ENCODE results near the gene MLLT3. TPM values are rescaled to one million over a fixed set of nuclear protein-coding genes. Genes with fewer than 3 reads are reported as not detected.

Gene MLLT3
- total RNA-seq, 1 donor from 2014 or later: 9.9 TPM

GRCh38 chr9:20428976-20429375, 193.3 kb downstream of the MLLT3 start:
- DNase-seq (ENCODE audit: low spot score): no peak

GRCh38 chr9:20427359-20427758, 194.9 kb downstream of the MLLT3 start:
- no peak for DNase-seq (ENCODE audit: low spot score)

- no peak for DNase-seq (ENCODE audit: low spot score)
Observed at GRCh38 chr9:20426019-20426418, 196.3 kb downstream of the MLLT3 start.

- DNase-seq (ENCODE audit: low spot score): no peak
Observed at GRCh38 chr9:20419533-20419932, 202.8 kb downstream of the MLLT3 start.

GRCh38 chr9:20418485-20418884, 203.8 kb downstream of the MLLT3 start:
- DNase-seq (ENCODE audit: low spot score): no peak

GRCh38 chr9:20417373-20418080, 204.8 kb downstream of the MLLT3 start:
- no peak for DNase-seq (ENCODE audit: low spot score)

- DNase-seq (ENCODE audit: low spot score): no peak
Observed at GRCh38 chr9:20414150-20414549, 208.1 kb downstream of the MLLT3 start.

GRCh38 chr9:20409321-20410092, 212.8 kb downstream of the MLLT3 start:
- DNase-seq (ENCODE audit: low spot score): no peak

- no peak for DNase-seq (ENCODE audit: low spot score)
Observed at GRCh38 chr9:20408513-20408912, 213.8 kb downstream of the MLLT3 start.

GRCh38 chr9:20407013-20407412, 215.3 kb downstream of the MLLT3 start:
- DNase-seq (ENCODE audit: low spot score): no peak

- no peak for DNase-seq (ENCODE audit: low spot score)
Observed at GRCh38 chr9:20406344-20406743, 216.0 kb downstream of the MLLT3 start.

- no peak for DNase-seq (ENCODE audit: low spot score)
Observed at GRCh38 chr9:20405616-20406015, 216.7 kb downstream of the MLLT3 start.

GRCh38 chr9:20405078-20405477, 217.2 kb downstream of the MLLT3 start:
- DNase-seq (ENCODE audit: low spot score): no peak

- DNase-seq (ENCODE audit: low spot score): no peak
Observed at GRCh38 chr9:20404192-20404813, 218.0 kb downstream of the MLLT3 start.

GRCh38 chr9:20403346-20403745, 219.0 kb downstream of the MLLT3 start:
- no peak for DNase-seq (ENCODE audit: low spot score)

- no peak for DNase-seq (ENCODE audit: low spot score)
Observed at GRCh38 chr9:20402273-20402875, 219.9 kb downstream of the MLLT3 start.

GRCh38 chr9:20398536-20399338, 223.6 kb downstream of the MLLT3 start:
- DNase-seq (ENCODE audit: low spot score): no peak

GRCh38 chr9:20397348-20397747, 225.0 kb downstream of the MLLT3 start:
- DNase-seq (ENCODE audit: low spot score): no peak

- DNase-seq (ENCODE audit: low spot score): no peak
Observed at GRCh38 chr9:20396509-20396908, 225.8 kb downstream of the MLLT3 start.

GRCh38 chr9:20395651-20396050, 226.6 kb downstream of the MLLT3 start:
- DNase-seq (ENCODE audit: low spot score): no peak

GRCh38 chr9:20394969-20395368, 227.3 kb downstream of the MLLT3 start:
- DNase-seq (ENCODE audit: low spot score): no peak

Measured in mesenteric fat pad (tissue), 1 donor.